Esophagus mucosa (tissue), 1 donor: ENCODE results near the gene CDC14A. TPM values are rescaled to one million over a fixed set of nuclear protein-coding genes. Genes with fewer than 3 reads are reported as not detected.

ENCODE experiments used
- ATAC-seq: fragments of 200-7000 bp; cut with Tn5 transposase; one replicate; pipeline ENCODE4 v1.9.1; 2020
- total RNA-seq: library from RNA; stranded (reverse); gene quantifications from one replicate; pipeline ENCODE4 v1.2.4, GENCODE V29; 2023
- donor health status: DM: yes; HTN: yes; CAD: no.

The CDC14A gene
- total RNA-seq, 1 donor from 2014 or later = 2.7 TPM

DNA sequence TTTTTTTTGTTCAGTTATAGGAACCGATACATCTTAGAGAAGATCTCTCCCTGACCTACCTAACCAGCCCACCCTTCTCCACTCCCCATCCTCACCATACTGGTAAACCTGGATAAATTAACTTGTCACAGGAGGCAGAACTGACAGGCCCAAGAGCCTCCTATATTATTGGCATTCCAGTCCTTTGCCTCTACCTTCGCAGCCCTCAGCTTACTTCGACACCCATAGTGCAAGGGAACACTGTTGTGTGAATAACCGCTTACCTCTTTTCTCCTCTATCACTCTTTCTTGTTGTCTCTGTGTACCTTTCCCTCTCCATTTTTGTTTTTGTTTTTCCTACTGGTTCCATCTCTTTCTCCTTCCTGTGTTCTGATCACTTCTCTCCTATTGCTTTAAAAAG, 58.7 kb downstream of the CDC14A start:
- no peak for ATAC-seq

DNA sequence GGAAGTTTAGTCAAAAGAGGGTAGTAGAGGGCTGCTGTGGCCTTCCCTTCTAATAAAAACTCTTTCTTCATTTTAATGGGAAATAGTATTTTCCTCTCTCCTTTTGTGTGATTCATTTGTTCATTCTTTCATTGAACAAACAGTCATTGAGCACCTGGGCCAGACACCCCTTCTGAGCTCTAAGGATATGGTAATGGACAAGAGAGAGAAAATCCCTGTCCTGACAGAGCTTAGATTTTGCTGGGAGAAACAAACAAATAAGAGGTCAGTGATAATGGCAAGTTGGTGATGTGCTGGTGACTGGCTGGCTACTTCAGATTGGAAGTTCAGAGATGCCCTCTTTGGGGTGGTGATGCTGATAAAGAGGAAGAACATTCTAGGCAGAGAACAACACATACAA, 59.3 kb downstream of the CDC14A start:
- ATAC-seq = no peak

DNA sequence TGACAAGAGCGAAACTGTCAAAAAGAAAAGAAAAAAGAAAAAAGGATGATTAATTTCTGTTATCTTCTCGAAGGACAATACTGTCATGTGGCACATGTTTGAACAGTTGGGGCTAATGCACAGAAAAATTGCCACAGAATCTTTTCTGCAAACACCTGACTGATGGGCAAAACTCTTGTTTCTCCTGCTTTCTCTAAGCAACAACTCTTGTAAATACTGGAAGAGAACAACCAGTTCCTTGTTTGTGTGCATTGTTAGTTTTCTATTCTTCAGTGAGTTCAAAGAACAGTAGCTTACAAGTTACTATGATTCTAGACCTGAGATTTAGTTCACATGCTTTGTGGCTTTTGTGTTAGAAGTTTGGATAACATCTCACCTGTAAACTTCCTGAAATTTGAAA, 60.7 kb downstream of the CDC14A start:
- ATAC-seq = no peak

DNA sequence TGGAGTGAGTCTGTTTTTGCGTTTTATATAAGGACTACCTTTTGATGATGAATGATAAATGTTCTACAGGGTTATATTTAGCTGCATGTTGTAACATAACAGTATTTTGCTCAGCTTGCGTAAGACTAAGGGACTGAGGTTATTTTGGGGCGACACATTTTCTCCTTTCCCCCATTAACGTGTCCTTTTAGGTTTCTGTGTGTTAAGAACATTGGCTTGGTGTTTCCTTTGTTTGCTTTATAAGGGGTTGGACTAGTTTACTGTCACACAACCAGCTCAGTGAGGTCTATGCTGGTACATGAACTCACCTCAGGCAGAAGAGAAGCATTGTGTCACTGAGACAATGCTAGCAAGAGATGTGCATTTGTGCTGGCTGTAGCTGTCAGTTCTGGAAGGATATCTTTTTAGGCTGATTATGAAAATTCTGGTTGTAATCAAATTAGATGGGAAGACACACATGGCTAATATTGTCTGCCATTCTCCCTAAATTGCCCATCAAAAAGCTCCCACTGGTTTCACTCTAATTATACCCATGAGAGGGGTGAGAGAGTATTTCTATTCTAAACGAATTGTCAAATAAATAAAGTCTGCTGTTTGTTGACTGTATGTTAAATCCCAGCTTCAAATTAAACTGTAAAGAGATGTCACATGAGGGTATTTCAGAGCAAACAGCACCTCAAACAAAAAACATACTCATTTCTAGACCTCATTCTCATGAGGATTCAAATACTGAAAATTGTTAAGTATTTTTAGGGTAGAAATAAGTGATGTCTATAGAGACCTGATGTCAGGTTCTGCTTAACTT, 62.6 kb downstream of the CDC14A start:
- ATAC-seq = peak; percentile 98

DNA sequence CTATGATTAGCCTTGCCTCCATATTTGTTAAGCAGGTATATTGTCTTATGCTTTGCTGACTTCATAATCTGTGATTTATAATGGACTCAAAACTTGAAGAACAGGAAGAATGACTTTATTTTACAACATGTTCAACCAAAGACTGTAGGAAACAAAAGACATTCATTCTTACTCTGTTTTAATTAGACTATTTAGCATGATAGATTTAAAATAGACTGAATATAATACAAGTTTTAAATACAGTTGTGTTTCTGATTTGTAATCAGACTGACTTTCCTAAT, 63.1 kb downstream of the CDC14A start:
- peak; percentile 88 for ATAC-seq

DNA sequence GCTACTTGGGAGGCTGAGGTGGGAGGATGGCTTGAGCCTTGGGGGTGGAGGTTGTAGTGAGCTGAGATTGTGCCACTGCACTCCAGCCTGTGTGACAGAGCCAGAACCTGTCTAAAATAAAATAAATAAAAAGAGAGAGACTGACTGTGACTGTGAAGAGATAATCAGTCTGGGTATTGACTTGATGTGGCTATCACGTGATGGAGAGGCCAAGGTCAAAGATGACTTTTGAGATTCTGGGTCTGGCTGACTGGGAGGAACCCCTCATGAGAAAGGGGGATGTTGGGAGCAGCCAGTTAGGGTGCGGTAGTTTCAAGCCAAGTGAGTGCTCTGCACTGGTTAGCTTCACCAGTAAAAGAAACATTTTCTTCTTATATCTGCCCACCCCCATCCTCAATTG, 66.8 kb downstream of the CDC14A start:
- no peak for ATAC-seq

DNA sequence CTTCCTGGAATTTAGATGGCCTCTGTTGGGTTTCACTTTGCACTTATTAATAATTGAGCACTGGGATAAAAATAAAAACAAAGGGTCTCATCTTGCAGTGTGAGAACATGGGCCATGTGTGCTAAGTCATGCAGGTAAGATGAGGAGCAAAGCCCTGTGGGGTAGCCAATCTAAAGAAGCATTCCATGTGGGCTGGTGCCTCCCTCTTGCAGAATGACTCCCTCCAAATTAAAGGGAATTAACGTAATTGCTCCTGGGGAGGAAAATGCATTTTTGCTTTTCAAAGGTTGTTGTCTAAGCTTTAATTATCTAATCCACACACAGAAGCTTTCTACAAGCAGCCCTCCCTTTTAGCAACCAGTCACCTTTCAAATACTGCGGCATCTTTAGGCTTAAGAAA, 69.8 kb downstream of the CDC14A start:
- no peak for ATAC-seq

DNA sequence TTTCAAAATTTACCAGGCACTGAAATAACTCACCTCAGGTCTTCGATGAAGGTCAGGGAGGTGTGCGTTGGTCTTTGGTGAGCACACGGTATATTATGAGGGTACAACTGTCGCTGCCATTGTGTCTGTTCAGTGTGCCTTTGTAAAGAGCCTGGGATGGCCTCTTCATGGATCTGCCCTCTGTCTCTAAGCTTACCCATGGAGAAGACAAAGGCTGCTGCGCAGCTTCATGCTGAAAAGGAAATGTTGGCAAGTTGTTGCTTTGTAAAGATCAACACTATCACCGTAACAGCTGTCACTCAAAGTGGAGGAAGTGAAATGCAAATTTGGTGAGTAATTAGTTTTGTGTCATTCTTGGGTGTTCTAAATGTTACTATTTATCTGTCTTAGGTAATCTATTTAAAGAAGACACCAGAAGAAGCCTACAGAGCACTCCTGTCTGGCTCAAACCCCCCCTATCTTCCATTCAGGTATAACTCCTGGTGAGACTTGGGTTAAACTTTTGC, 71.6 kb downstream of the CDC14A start:
- peak; percentile 74 for ATAC-seq

DNA sequence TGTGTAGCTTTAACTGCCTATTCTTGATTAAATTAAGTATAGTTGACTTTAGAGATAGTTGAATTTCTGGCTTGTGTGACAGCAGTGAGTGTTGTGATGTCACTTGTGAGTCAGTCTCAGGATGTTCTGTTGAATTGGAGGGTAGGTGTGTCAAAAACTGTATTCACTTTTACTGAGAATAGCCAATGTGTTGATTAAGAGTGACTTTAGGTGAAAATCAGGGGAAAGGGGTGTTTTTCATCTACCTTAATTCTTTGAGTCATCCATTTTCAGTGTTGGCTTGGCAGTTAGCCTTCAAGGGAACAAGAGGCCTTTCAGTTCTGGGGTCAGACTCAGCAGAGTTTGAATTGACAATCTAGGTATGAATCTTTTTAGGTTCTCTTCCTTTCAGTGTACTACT, 75.9 kb downstream of the CDC14A start:
- no peak for ATAC-seq

DNA sequence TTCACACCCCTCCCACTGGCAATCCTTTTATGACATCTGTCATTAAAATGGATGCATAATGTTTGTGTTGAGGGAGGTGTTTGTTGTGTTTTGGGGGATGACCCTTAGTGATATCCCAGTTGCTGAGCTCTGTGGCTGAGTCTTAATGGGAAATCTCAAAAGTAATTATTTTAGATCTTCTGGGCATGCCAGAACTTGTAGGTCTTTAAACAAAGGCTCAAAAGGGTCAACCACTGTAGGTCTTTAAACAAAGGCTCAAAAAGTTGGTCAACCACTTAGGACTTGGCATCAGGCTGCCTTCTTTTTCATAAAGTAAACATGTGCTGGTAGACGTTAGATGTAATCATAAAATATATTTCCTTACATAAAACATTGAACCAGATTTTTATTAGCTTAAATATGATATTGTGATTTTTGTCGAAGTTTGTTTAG, 78.0 kb downstream of the CDC14A start:
- no peak for ATAC-seq

DNA sequence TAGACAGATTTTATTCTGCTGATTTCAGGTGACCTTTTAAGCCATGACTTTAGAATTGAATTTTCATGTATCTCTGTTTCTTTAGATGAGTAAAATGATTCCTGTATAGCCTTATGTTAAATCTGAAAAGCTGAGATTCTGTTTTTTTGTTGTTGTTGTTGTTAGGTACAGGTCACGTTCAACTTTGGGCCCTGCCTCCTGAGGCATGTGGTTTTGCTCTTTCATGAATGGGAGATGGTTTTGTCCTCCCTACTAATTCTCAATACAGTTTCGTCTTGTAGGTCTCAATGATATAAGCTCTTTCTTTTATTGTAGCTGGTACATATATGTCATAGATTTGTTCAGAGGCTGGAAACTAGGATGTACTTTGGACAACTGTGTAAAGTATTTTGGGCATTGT, 79.6 kb downstream of the CDC14A start:
- ATAC-seq = no peak

DNA sequence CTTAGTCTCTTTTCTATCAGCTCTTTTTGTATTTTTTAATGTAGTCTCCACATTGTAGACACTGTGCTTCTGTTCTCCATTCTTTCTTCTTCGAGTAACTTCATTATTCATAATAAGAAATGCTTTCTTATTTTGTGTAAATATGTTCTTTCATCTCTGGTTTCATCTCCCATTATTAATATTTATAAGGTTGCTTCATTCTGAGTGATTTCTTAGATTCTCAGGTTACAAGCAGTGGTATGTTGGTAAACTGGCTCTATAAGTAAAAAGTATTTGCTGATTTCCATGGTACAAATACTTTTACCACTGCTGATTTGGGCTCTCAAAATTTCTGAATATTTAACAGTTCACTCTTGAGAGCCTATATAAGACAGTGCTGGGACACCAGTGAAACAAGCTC, 81.3 kb downstream of the CDC14A start:
- ATAC-seq = no peak

DNA sequence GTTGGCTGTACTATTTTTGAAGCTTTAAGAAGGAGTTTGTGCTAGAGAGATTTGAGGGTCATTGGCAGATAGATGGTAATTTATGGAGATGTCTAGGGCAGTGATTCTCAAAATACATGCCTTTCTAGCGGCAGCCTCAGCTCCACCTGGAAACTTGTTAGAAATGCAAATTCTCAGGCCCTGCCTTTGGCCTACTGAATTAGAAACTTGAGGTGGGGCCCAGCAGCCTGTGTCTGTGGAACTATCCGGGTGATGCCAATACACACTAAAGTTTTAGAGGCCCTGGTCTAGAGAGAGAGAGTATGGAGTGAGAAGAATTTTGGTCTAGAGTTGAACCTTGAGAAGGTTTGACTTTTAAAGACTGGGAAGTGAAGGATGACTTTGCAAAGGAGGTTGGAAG, 82.5 kb downstream of the CDC14A start:
- no peak for ATAC-seq

DNA sequence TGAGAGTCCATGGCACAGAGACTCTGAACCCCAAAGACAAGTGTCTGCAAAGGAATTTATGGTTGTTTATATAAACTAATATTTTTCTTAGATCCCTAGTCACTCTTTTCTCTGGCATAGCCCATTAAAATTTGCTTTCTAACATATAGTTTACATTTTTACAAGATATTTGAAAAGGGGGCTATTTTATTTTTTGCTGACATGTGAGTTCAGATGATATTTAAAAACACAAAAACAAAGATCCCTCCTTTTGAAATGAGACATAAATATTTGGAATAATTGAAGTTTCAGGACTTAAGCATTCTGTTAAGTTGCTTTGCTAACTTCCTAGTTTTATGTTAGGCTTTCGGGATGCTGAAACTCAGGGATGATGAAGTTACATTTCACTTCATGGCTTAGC, 86.1 kb downstream of the CDC14A start:
- no peak for ATAC-seq

DNA sequence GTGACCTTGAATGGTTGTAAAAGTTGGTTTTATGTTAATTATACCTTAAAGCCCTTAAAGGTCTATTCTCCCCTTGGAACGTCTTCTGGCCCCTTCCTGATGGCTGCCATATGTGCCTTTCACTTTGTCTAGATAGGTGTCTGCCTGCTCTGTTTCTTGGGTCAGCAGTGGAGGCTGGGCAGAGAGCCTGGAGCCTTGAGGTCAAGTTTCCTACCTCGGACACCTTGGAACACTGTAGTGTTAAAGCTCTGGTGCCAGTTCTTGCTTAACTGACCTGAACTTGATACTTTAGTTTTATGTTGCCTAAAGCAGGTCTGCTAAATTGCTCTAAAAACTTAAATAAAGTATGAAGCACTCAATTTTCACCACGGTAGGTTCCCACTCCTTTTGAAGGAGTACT, 86.5 kb downstream of the CDC14A start:
- no peak for ATAC-seq

DNA sequence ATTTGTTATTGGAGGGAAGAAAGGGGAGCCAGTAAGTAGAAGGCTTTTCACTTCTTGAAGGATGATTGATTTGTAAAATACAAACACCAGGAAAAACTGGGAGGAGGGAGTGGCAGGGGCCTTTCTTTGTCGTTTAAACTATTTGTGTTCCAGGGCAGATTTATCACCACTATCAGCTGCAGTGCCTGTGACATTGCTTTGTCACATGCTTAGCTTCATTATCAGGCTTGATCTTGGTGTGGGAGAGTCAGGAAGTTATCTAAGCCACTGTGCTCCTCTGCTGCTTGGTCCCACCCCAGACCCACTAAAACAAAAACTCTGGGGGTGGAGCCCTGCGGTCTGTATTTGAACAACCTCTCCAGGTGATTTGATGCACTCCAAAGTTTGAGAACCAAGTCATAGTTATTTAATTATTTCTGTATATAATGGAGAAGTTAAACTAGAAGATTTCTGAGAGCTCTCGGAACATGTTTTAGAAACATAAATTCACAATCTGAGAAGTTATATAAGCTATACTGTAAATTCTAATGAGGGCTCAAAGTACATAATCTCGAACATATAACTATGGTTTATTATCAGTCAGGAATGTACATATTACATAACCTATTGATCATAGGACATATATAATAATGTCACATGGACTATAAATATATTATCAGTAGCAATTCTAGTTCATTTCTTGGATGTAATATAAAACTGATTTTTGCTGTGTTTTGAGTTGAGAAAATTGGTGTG, 87.9 kb downstream of the CDC14A start:
- ATAC-seq = peak; percentile 23

DNA sequence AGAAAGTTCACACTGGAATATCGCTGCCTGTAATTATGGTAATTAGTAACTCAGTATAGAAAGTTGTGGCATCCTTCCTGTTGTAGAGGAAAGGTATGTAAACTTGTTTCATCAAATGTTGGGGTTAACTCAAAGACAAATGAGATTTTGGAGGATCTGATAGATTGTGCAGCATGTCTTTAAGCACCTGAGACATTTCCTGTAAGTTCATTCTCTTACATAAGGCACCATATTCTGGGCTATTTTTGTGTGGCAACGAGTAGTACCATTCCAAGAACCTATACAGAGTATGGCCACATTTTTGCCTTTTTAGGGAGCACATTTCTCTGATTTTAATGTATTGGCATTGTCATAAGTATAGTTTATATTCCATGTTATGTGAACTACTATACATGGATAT, 88.8 kb downstream of the CDC14A start:
- no peak for ATAC-seq

DNA sequence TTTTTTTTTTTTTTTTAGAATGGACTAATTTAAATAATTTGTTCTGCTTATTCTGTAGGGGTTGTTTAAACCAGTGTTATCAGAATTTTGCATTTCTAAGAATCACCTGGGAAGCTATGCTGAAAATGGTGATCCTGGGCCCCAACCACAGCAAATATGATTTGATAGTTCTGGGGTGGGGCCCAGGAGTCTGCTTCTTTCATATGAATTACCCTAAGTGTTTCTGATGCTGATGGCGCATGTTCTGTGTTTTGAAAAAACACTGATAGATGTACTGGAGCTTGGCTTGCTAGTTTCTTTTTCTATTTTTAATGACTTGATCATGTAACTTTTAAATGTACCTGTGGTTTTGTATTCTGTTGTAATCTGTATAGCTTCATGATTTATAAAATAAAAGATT, 89.3 kb downstream of the CDC14A start:
- ATAC-seq = no peak

DNA sequence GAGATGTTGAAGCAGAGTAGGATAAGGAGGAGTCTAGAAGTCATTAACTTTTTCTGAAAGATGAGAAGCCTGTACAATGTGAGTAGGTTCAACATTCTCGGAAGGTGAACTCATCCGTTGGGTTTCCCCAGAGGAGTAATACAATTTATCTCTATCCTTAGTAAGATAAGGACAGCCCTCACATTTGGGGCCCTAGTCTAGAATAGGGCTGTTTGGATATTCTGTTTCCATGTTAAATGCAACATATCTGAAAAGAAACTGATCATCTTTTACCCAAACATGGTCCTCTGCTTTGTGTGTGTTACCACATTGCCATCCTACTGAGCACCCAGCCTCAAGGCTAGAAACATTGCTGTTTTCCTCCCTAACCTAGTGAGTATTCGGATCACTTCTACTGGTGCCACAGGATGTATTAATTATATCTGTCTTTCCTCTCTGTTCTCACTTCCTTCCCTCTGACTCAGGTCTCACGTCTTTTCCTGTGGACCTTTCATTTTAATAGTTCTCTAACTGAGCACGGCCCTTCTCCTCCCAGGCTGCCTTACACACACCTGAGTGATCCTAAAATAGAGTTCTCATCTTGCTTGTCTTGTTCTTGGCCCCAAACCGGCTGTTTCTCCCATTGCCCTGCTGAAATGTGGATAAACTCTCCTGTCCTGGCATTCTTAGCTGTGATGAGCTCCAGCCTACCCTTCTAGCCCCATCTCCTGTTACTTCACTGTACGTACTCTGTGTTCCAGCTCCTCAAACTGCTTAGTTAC, 91.7 kb downstream of the CDC14A start:
- no peak for ATAC-seq

DNA sequence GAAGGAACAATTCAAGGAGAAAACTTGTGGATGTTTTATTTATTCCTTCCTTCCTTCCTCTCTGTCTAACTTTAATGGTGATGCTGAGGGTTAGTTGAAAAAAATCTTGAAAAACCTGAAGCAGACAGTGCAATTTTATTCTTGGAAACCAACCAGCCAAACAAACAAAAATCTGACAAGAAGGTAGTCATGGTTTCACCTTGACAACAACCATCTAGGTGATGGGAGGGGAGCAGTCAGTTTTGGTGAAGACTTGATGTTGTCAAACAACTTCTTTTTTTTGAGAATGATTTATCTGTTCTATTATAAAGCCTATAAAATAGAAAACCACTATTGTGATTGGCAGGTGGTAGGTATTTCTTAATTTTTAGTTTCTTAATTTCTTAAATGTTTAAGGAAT, 93.3 kb downstream of the CDC14A start:
- no peak for ATAC-seq

DNA sequence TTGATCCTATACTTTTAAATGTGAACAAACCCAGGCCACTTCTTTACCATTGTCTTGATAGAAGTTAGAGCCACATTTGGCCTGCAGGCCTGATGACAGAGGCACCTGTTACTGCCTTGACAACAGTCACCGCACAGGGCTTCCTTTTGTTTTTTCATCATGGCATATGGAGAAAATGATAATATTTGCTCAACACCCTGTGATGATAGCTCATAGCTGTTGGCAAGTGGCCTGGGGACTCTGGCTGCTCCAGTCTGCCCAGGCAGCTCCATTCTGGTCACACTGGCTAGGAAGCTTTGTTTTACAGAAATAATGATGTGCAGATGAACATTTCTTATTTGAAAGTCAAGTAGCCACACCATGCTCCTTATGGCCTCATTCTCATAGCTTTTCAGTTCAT, 96.1 kb downstream of the CDC14A start:
- ATAC-seq = peak; percentile 22

DNA sequence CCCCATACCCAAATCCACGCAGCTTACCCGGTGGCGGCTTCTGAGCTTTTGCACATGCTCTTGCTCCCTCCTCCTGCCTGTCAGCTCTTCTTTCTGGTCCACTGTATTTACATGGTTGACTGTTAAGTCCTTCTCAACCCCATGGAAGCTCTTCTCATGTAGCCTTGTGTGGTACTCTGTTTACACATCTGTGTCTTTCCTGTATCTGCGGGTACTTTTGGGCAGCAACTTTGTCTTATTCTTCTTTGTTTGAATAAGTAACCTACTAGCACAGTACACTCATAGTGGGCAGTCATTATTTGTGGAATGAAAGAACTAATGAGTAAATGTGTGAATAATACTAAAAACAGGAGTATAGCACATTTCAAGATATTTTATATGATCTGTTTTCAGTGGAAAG, 97.2 kb downstream of the CDC14A start:
- no peak for ATAC-seq

DNA sequence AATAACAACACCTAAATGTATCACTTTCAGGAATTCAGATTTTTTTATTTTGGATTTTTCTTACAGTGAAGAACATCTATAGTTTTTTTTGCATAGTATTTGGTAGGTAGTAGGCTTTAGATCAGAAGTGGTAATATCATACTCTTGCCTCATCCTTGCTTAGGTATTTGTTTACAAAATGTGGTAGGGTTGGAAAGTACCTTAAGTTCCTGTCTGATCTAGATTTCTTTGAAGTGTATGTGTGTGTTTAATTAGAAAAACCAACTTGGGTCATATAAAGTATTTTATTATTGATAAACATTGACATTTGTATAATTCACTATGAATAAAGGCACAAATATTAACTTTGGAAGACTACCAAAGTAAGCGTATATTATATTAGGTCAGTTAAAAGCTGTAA, 100.3 kb downstream of the CDC14A start:
- ATAC-seq = peak; percentile 20
